Measurements from ENCODE around the gene HOXC6.

DNA sequence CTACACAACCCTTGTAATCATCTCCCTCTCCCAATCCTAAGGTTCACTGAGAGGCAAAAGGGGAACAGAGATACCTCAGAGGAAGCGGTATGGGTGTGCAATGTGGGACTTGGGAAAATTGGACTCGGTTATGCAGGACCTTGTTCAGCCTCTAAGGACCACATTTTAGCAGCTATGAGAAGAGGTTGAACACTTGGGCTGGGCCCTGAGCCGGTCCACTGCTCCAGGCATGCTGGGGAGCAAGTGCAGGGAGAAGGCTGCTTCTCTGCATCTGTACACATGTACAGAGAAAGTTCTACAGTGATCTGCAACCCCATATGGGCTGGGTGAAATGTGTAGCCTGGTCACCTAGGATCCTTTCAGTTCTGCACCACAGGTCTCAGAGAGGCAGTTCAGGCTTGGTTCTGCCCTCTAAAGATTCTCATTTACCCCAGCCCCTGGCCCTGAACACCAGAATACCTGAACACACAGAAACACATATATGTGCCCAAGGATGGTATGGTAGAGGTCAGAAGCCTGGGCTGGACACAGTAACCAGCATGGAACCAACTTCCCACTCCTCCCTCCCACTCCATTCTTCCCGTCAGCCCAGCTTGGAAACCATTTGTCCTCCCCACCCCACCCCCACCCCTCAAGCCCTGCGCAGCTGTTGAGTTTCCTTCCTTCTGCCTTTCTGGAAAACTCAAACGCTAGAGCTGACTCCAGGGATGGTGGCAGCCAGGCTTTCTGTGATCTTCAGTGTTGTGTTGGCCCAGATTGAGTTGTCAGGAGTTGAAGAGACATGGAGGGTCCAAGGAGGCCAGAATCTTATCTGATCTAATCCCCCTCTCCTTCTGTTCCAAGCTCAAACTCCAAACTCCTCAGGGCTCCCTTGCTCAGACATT, 15.0 kb downstream of the HOXC6 start:
- TF ChIP-seq, protein P1, sequence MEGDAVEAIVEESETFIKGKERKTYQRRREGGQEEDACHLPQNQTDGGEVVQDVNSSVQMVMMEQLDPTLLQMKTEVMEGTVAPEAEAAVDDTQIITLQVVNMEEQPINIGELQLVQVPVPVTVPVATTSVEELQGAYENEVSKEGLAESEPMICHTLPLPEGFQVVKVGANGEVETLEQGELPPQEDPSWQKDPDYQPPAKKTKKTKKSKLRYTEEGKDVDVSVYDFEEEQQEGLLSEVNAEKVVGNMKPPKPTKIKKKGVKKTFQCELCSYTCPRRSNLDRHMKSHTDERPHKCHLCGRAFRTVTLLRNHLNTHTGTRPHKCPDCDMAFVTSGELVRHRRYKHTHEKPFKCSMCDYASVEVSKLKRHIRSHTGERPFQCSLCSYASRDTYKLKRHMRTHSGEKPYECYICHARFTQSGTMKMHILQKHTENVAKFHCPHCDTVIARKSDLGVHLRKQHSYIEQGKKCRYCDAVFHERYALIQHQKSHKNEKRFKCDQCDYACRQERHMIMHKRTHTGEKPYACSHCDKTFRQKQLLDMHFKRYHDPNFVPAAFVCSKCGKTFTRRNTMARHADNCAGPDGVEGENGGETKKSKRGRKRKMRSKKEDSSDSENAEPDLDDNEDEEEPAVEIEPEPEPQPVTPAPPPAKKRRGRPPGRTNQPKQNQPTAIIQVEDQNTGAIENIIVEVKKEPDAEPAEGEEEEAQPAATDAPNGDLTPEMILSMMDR (conservative IDR thresholded peaks at IDR 0.05; ENCODE audit: low read length), result no peak
- TF ChIP-seq EZH2phosphoT487 (IDR thresholded peaks at IDR 0.05; ENCODE audit: borderline replicate concordance), result no peak

Data from Loucy (cell line).